GM23338 (cell line): ENCODE measurements around the gene NFIA. TPM values are rescaled to one million over a fixed set of nuclear protein-coding genes. Genes with fewer than 3 reads are reported as not detected.

ENCODE experiments used
- ATAC-seq: fragments of 200-7000 bp; cut with Tn5 transposase; 3 replicates; pipeline ENCODE4 v1.9.1; 2020
- DNase-seq: peaks from one replicate; pipeline ENCODE4 v3.0.0-alpha.2; 2015; ENCODE audit warnings: low spot score
- H2AFZ ChIP-seq: fragments of 200-600 bp; sonication (generic); 2 replicates; pipeline ENCODE4 v1.8.0; 2016; ENCODE audit warnings: antibody characterized with exemption, mild to moderate bottlenecking, moderate library complexity
- H3F3A ChIP-seq: fragments of 200-600 bp; sonication (generic); replicated peaks from 2 replicates; pipeline ENCODE4 v1.8.0; 2017; ENCODE audit warnings: antibody characterized with exemption, mixed run types, low read depth
- H3K27ac ChIP-seq: fragments of 200-600 bp; sonication (generic); 2 replicates; pipeline ENCODE4 v1.6.1; 2016; ENCODE audit warnings: low read depth
- H3K27me3 ChIP-seq: fragments of 200-600 bp; sonication (generic); 2 replicates; pipeline ENCODE4 v1.8.0; 2016; ENCODE audit warnings: mild to moderate bottlenecking, mixed run types, moderate library complexity; ENCODE audit not compliant: insufficient read depth
- H3K36me3 ChIP-seq: fragments of 200-600 bp; sonication (generic); 2 replicates; pipeline ENCODE4 v1.8.0; 2016; ENCODE audit warnings: mild to moderate bottlenecking; ENCODE audit not compliant: insufficient read depth
- H3K4me1 ChIP-seq: fragments of 200-600 bp; sonication (generic); 2 replicates; pipeline ENCODE4 v1.8.0; 2016; ENCODE audit warnings: mild to moderate bottlenecking, moderate library complexity; ENCODE audit not compliant: insufficient read depth
- H3K4me2 ChIP-seq: fragments of 200-600 bp; sonication (generic); 2 replicates; pipeline ENCODE4 v1.7.1; 2017; ENCODE audit warnings: mixed run types
- H3K4me3 ChIP-seq: fragments of 200-600 bp; sonication (generic); 2 replicates; pipeline ENCODE4 v1.6.1; 2016; ENCODE audit warnings: mixed run types
- H3K79me2 ChIP-seq: fragments of 200-600 bp; sonication (generic); replicated peaks from 2 replicates; pipeline ENCODE4 v1.8.0; 2017; ENCODE audit warnings: mild to moderate bottlenecking; ENCODE audit not compliant: insufficient read depth
- H3K9me2 ChIP-seq: fragments of 200-600 bp; sonication (generic); 2 replicates; pipeline ENCODE4 v1.8.0; 2017; ENCODE audit not compliant: insufficient read depth
- H4K20me1 ChIP-seq: fragments of 200-600 bp; sonication (generic); replicated peaks from 2 replicates; pipeline ENCODE4 v1.8.0; 2017; ENCODE audit warnings: mild to moderate bottlenecking; ENCODE audit not compliant: insufficient read depth
- H3K27ac Mint-ChIP-seq: 2 replicates; pipeline ENCODE4 v1.8.0; 2020; ENCODE audit warnings: inconsistent platforms, mild to moderate bottlenecking, moderate library complexity, mixed read lengths
- H3K27me3 Mint-ChIP-seq: 3 replicates; pipeline ENCODE4 v1.8.0; 2022; ENCODE audit warnings: low read depth, mild to moderate bottlenecking, moderate library complexity, mixed read lengths, inconsistent platforms; ENCODE audit not compliant: insufficient read depth, poor library complexity
- H3K36me3 Mint-ChIP-seq: 3 replicates; pipeline ENCODE4 v1.8.0; 2021; ENCODE audit warnings: low read depth, mild to moderate bottlenecking, inconsistent platforms, moderate library complexity, mixed read lengths
- H3K4me1 Mint-ChIP-seq: 3 replicates; pipeline ENCODE4 v1.8.0; 2020; ENCODE audit warnings: mild to moderate bottlenecking, inconsistent platforms, mixed read lengths
- H3K4me3 Mint-ChIP-seq: 3 replicates; pipeline ENCODE4 v1.8.0; 2021; ENCODE audit warnings: moderate library complexity, mild to moderate bottlenecking, inconsistent platforms, mixed read lengths
- H3K9me3 Mint-ChIP-seq: 3 replicates; pipeline ENCODE4 v1.8.0; 2020; ENCODE audit warnings: moderate library complexity, mild to moderate bottlenecking, inconsistent platforms, mixed read lengths
- CREB1 ChIP-seq: fragments of 250-450 bp; sonication (Bioruptor Pico); IDR thresholded peaks from 2 replicates; pipeline ENCODE4 v1.5.0; 2020; ENCODE audit warnings: low read depth, mild to moderate bottlenecking, moderate library complexity
- EZH2 ChIP-seq: fragments of 200-600 bp; sonication (generic); IDR thresholded peaks from one replicate; pipeline ENCODE4 v1.8.0; 2017; ENCODE audit warnings: antibody characterized with exemption, mild to moderate bottlenecking, low read depth; ENCODE audit not compliant: unreplicated experiment
- EZH2phosphoT487 ChIP-seq: fragments of 200-600 bp; sonication (generic); IDR thresholded peaks from one replicate; pipeline ENCODE4 v1.8.1; 2018; ENCODE audit warnings: antibody characterized with exemption; ENCODE audit not compliant: unreplicated experiment
- JUNB ChIP-seq: IDR thresholded peaks from one replicate; pipeline ENCODE4 v1.6.1; 2016; ENCODE audit warnings: antibody characterized with exemption; ENCODE audit not compliant: unreplicated experiment
- NANOG ChIP-seq: IDR thresholded peaks from 2 replicates; pipeline ENCODE4 v1.6.1; 2016; ENCODE audit warnings: antibody characterized with exemption, borderline replicate concordance
- POLR2AphosphoS5 ChIP-seq: IDR thresholded peaks from 2 replicates; pipeline ENCODE4 v1.6.1; 2016; ENCODE audit warnings: antibody characterized with exemption, low read depth
- STAT1 ChIP-seq: IDR thresholded peaks from one replicate; pipeline ENCODE4 v1.6.1; 2016; ENCODE audit warnings: antibody characterized with exemption; ENCODE audit not compliant: unreplicated experiment
- ZNF114 ChIP-seq: fragments of 250-450 bp; sonication (Bioruptor Pico); IDR thresholded peaks from 2 replicates; pipeline ENCODE4 v1.5.0; 2020; ENCODE audit warnings: mild to moderate bottlenecking, moderate library complexity
- ZNF331 ChIP-seq: fragments of 250-450 bp; sonication (Bioruptor Pico); IDR thresholded peaks from 2 replicates; pipeline ENCODE4 v1.5.0; 2020; ENCODE audit warnings: low read depth, mild to moderate bottlenecking, moderate library complexity
- polyA plus RNA-seq: library from polyadenylated mRNA; unstranded; fragments of >200 nt; fragmentation: Nextera tagmentation; extraction: Ambion mirVana; gene quantifications from 2 replicates; pipeline ENCODE4 v1.2.1, GENCODE V29; 2016
- total RNA-seq: library from RNA; depleted of rRNA; stranded (reverse); fragments of >200 nt; shearing (Covaris generic); gene quantifications from 2 replicates; pipeline ENCODE4 v1.2.3, GENCODE V29; 2014
- TF ChIP-seq, protein P1 (sequence below): fragments of 250-450 bp; sonication (Bioruptor Pico); IDR thresholded peaks from 2 replicates; pipeline ENCODE4 v1.5.0; 2020; ENCODE audit warnings: mild to moderate bottlenecking, moderate library complexity
- TF ChIP-seq, protein P2 (sequence below), 2 experiments: fragments of 200-600 bp in 1 of 2; sonication (generic) in 1 of 2; conservative IDR thresholded peaks; 2 replicates each; pipeline versions ENCODE4 v1.5.1 to v1.6.1; 2016 to 2017; ENCODE audit warnings: antibody characterized with exemption in 2 of 2, low read depth in 2 of 2, mild to moderate bottlenecking in 2 of 2, moderate library complexity in 1 of 2
- TF ChIP-seq, protein P3 (sequence below): IDR thresholded peaks from 2 replicates; pipeline ENCODE4 v1.6.1; 2016; ENCODE audit warnings: antibody characterized with exemption
- TF ChIP-seq, protein P4 (sequence below): IDR thresholded peaks from one replicate; pipeline ENCODE4 v1.6.1; 2018; ENCODE audit warnings: antibody characterized with exemption; ENCODE audit not compliant: unreplicated experiment

NFIA gene
- total and polyA plus RNA-seq, 2 experiments from 2014 or later = 0.97 to 2.3 TPM

DNA sequence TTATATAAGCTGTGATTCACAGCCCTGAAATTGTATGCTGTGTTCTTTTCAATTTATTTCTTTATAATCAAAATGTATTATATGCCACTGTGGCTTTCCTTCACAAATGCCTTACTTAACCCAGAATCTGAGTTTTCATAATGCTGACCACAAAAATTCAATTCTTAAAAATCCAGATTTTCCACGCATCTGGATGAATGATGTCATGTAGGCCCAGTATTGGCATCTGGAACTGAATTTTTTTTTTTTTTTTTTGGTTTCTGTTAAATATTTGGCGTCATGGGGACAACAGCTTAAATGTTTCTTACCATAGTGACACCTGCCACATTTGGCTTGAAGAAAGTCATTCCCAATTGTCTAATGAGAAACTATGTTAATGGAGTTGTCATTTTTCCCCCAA lies 345.8 kb downstream of the NFIA start:
- Histone ChIP-seq H3K27me3 (no peaks in the 10 kb centered on the region), H2AFZ (no peak overlapping the region), H3K36me3 (no peaks in the 10 kb centered on the region), H3K4me3 (no peak overlapping the region), H3F3A (no peaks in the 10 kb centered on the region), H4K20me1 (no peaks in the 10 kb centered on the region), H3K9me2 (no peaks in the 10 kb centered on the region), H3K4me2 (no peak overlapping the region), H3K4me1 (no peaks in the 10 kb centered on the region), H3K79me2 (no peaks in the 10 kb centered on the region), H3K27ac (no peak overlapping the region)
- Mint-ChIP-seq H3K27ac (no peak overlapping the region), H3K36me3 (no peaks in the 10 kb centered on the region), H3K4me3 (no peak overlapping the region), H3K9me3 (no peaks in the 10 kb centered on the region), H3K4me1 (peaks cover 12% of the 10 kb centered on the region; the same call in 2 of the 3 replicates), H3K27me3 (no peaks in the 10 kb centered on the region)
- no peak for ATAC-seq
- DNase-seq = no peak
- no peak for TF ChIP-seq POLR2AphosphoS5
- TF ChIP-seq STAT1 = no peak
- TF ChIP-seq ZNF114 = no peak
- TF ChIP-seq, protein P1, sequence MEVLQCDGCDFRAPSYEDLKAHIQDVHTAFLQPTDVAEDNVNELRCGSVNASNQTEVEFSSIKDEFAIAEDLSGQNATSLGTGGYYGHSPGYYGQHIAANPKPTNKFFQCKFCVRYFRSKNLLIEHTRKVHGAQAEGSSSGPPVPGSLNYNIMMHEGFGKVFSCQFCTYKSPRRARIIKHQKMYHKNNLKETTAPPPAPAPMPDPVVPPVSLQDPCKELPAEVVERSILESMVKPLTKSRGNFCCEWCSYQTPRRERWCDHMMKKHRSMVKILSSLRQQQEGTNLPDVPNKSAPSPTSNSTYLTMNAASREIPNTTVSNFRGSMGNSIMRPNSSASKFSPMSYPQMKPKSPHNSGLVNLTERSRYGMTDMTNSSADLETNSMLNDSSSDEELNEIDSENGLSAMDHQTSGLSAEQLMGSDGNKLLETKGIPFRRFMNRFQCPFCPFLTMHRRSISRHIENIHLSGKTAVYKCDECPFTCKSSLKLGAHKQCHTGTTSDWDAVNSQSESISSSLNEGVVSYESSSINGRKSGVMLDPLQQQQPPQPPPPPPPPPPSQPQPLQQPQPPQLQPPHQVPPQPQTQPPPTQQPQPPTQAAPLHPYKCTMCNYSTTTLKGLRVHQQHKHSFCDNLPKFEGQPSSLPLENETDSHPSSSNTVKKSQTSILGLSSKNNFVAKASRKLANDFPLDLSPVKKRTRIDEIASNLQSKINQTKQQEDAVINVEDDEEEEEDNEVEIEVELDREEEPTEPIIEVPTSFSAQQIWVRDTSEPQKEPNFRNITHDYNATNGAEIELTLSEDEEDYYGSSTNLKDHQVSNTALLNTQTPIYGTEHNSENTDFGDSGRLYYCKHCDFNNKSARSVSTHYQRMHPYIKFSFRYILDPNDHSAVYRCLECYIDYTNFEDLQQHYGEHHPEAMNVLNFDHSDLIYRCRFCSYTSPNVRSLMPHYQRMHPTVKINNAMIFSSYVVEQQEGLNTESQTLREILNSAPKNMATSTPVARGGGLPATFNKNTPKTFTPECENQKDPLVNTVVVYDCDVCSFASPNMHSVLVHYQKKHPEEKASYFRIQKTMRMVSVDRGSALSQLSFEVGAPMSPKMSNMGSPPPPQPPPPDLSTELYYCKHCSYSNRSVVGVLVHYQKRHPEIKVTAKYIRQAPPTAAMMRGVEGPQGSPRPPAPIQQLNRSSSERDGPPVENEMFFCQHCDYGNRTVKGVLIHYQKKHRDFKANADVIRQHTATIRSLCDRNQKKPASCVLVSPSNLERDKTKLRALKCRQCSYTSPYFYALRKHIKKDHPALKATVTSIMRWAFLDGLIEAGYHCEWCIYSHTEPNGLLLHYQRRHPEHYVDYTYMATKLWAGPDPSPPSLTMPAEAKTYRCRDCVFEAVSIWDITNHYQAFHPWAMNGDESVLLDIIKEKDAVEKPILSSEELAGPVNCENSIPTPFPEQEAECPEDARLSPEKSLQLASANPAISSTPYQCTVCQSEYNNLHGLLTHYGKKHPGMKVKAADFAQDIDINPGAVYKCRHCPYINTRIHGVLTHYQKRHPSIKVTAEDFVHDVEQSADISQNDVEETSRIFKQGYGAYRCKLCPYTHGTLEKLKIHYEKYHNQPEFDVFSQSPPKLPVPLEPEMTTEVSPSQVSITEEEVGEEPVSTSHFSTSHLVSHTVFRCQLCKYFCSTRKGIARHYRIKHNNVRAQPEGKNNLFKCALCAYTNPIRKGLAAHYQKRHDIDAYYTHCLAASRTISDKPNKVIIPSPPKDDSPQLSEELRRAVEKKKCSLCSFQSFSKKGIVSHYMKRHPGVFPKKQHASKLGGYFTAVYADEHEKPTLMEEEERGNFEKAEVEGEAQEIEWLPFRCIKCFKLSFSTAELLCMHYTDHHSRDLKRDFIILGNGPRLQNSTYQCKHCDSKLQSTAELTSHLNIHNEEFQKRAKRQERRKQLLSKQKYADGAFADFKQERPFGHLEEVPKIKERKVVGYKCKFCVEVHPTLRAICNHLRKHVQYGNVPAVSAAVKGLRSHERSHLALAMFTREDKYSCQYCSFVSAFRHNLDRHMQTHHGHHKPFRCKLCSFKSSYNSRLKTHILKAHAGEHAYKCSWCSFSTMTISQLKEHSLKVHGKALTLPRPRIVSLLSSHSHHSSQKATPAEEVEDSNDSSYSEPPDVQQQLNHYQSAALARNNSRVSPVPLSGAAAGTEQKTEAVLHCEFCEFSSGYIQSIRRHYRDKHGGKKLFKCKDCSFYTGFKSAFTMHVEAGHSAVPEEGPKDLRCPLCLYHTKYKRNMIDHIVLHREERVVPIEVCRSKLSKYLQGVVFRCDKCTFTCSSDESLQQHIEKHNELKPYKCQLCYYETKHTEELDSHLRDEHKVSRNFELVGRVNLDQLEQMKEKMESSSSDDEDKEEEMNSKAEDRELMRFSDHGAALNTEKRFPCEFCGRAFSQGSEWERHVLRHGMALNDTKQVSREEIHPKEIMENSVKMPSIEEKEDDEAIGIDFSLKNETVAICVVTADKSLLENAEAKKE (CRISPR knock-in tag) = no peak
- no peak for TF ChIP-seq CREB1 (CRISPR knock-in tag)
- no peak for TF ChIP-seq EZH2
- TF ChIP-seq, protein P2, sequence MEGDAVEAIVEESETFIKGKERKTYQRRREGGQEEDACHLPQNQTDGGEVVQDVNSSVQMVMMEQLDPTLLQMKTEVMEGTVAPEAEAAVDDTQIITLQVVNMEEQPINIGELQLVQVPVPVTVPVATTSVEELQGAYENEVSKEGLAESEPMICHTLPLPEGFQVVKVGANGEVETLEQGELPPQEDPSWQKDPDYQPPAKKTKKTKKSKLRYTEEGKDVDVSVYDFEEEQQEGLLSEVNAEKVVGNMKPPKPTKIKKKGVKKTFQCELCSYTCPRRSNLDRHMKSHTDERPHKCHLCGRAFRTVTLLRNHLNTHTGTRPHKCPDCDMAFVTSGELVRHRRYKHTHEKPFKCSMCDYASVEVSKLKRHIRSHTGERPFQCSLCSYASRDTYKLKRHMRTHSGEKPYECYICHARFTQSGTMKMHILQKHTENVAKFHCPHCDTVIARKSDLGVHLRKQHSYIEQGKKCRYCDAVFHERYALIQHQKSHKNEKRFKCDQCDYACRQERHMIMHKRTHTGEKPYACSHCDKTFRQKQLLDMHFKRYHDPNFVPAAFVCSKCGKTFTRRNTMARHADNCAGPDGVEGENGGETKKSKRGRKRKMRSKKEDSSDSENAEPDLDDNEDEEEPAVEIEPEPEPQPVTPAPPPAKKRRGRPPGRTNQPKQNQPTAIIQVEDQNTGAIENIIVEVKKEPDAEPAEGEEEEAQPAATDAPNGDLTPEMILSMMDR (conservative IDR thresholded peaks at IDR 0.05; ENCODE audit: low read depth in 2 of 2) = no peak
- TF ChIP-seq EZH2phosphoT487 = no peak
- no peak for TF ChIP-seq NANOG
- TF ChIP-seq ZNF331 (CRISPR knock-in tag) = no peak
- TF ChIP-seq, protein P3, sequence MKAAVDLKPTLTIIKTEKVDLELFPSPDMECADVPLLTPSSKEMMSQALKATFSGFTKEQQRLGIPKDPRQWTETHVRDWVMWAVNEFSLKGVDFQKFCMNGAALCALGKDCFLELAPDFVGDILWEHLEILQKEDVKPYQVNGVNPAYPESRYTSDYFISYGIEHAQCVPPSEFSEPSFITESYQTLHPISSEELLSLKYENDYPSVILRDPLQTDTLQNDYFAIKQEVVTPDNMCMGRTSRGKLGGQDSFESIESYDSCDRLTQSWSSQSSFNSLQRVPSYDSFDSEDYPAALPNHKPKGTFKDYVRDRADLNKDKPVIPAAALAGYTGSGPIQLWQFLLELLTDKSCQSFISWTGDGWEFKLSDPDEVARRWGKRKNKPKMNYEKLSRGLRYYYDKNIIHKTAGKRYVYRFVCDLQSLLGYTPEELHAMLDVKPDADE = no peak
- TF ChIP-seq, protein P4, sequence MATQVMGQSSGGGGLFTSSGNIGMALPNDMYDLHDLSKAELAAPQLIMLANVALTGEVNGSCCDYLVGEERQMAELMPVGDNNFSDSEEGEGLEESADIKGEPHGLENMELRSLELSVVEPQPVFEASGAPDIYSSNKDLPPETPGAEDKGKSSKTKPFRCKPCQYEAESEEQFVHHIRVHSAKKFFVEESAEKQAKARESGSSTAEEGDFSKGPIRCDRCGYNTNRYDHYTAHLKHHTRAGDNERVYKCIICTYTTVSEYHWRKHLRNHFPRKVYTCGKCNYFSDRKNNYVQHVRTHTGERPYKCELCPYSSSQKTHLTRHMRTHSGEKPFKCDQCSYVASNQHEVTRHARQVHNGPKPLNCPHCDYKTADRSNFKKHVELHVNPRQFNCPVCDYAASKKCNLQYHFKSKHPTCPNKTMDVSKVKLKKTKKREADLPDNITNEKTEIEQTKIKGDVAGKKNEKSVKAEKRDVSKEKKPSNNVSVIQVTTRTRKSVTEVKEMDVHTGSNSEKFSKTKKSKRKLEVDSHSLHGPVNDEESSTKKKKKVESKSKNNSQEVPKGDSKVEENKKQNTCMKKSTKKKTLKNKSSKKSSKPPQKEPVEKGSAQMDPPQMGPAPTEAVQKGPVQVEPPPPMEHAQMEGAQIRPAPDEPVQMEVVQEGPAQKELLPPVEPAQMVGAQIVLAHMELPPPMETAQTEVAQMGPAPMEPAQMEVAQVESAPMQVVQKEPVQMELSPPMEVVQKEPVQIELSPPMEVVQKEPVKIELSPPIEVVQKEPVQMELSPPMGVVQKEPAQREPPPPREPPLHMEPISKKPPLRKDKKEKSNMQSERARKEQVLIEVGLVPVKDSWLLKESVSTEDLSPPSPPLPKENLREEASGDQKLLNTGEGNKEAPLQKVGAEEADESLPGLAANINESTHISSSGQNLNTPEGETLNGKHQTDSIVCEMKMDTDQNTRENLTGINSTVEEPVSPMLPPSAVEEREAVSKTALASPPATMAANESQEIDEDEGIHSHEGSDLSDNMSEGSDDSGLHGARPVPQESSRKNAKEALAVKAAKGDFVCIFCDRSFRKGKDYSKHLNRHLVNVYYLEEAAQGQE = no peak
- TF ChIP-seq JUNB = no peak
